Measurements from ENCODE around the gene CTDSP1.

Gene CTDSP1, protein sequence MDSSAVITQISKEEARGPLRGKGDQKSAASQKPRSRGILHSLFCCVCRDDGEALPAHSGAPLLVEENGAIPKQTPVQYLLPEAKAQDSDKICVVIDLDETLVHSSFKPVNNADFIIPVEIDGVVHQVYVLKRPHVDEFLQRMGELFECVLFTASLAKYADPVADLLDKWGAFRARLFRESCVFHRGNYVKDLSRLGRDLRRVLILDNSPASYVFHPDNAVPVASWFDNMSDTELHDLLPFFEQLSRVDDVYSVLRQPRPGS

DNA sequence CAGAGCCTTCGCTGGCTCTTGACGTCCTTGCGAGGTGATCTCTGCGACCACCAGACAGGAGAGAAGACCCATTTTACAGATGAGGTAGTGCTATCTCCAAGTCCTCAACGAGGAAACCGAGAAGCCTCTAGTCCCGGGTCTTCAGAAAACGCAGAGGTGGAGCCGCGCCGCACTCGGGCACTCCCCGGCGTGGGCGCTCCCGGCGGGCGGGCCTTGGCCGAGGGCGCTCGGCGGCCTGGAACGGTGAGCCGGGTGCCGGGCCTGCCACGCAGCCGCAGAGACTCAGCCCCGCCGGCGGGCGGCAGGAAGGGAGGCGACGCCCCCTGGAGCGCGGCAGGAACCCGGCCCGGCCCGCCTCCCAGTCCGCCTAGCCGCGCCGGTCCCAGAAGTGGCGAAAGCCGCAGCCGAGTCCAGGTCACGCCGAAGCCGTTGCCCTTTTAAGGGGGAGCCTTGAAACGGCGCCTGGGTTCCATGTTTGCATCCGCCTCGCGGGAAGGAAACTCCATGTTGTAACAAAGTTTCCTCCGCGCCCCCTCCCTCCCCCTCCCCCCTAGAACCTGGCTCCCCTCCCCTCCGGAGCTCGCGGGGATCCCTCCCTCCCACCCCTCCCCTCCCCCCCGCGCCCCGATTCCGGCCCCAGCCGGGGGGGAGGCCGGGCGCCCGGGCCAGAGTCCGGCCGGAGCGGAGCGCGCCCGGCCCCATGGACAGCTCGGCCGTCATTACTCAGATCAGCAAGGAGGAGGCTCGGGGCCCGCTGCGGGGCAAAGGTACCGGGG, at the start of gene CTDSP1:
CTDSP1 (plus strand) TSS at position 478 of the 776 bp plus-strand sequence; CDS start at position 701, 223 bp downstream.
- peaks cover 30% of the 10 kb centered on the region for H3K27me3 ChIP-seq (ENCODE audit: insufficient read depth, insufficient read length)
- H3K4me3 ChIP-seq (ENCODE audit: insufficient read length, low read depth): peak within 1 kb of the TSS; percentile 85
- TF ChIP-seq YY1 (IDR thresholded peaks at IDR 0.05; ENCODE audit: insufficient read depth, insufficient read length): peak; percentile 60
- no peak for TF ChIP-seq SUZ12 (IDR thresholded peaks at IDR 0.05; ENCODE audit: extremely low read depth, insufficient read depth, insufficient read length)
- no peaks in the 10 kb centered on the region for H3K9me3 ChIP-seq (ENCODE audit: insufficient read depth, low read length)
- peaks cover 12% of the 10 kb centered on the region for H3K4me1 ChIP-seq (ENCODE audit: insufficient read depth, insufficient read length)
- peak within 1 kb of the TSS; percentile 95 for H3K9ac ChIP-seq (ENCODE audit: insufficient read length, low read depth)
- H3K36me3 ChIP-seq (ENCODE audit: insufficient read depth, insufficient read length, low read length): peaks cover 35% of the 10 kb centered on the region
- DNase-seq (ENCODE audit: low read depth, low spot score): peak; percentile 92

DNA sequence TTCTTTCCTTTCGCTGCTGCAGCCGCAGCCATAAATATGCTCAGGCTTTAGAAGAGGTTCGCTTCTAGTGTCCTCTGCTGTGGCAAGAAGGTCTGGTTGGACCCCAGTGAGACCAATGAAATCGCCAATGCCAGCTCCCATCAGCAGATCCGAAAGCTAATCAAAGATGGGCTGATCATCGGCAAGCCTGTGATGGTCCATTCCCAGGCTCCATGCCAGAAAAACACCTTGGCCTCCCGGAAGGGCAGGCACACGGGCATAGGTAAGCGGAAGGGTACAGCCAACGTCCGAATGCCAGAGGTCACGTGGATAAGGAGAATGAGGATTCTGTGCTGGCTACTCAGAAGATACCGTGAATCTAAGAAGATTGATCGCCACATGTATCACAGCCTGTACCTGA, 45.6 kb upstream of the CTDSP1 start:
- H3K36me3 ChIP-seq (ENCODE audit: insufficient read depth, insufficient read length, low read length): no peaks in the 10 kb centered on the region
- no peaks in the 10 kb centered on the region for H3K27me3 ChIP-seq (ENCODE audit: insufficient read depth, insufficient read length)
- peaks cover 13% of the 10 kb centered on the region for H3K4me1 ChIP-seq (ENCODE audit: insufficient read depth, insufficient read length)
- no peak overlapping the region for H3K9ac ChIP-seq (ENCODE audit: insufficient read length, low read depth)
- peaks cover 30% of the 10 kb centered on the region for H3K9me3 ChIP-seq (ENCODE audit: insufficient read depth, low read length)
- DNase-seq (ENCODE audit: low read depth, low spot score): no peak
- TF ChIP-seq YY1 (IDR thresholded peaks at IDR 0.05; ENCODE audit: insufficient read depth, insufficient read length): no peak
- no peak for TF ChIP-seq ZNF274 (IDR thresholded peaks at IDR 0.05; ENCODE audit: low read depth, low read length)
- TF ChIP-seq SUZ12 (IDR thresholded peaks at IDR 0.05; ENCODE audit: extremely low read depth, insufficient read depth, insufficient read length): no peak
- H3K4me3 ChIP-seq (ENCODE audit: insufficient read length, low read depth): no peak overlapping the region

DNA sequence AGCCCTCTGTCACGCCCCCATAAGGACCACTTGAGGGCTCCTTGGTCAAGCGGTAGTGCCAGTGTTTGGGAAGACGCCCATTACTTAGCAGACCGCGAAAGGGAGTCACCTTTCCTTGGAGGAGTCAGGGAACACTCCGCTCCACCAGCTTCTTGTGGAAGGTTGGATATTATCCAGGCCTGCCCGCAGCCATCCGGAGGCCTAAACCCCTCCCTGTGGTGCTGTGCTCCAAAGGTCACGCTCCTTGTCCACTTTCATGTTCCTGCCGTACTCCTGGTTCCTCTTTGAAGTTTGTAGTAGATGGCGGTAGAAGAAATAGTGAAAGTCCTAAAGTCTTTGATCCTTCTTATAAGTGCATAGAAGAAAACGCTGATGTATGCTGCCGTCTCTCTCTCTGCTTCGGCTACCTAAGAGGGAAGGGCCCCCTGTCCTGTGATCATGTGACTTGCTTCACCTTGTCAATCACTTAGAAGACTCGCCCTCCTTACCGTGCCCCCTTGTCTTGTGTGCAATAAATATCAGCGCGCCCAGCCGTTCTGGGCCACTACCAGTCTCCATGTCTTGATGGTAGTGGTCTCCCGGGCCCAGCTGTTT, 44.7 kb upstream of the CTDSP1 start:
- DNase-seq (ENCODE audit: low read depth, low spot score): no peak
- TF ChIP-seq SUZ12 (IDR thresholded peaks at IDR 0.05; ENCODE audit: extremely low read depth, insufficient read depth, insufficient read length) (no peak), YY1 (IDR thresholded peaks at IDR 0.05; ENCODE audit: insufficient read depth, insufficient read length) (no peak), ZNF274 (IDR thresholded peaks at IDR 0.05; ENCODE audit: low read depth, low read length) (no peak)
- H3K4me3 ChIP-seq (ENCODE audit: insufficient read length, low read depth): no peak overlapping the region
- H3K9me3 ChIP-seq (ENCODE audit: insufficient read depth, low read length): peaks cover 27% of the 10 kb centered on the region
- no peak overlapping the region for H3K9ac ChIP-seq (ENCODE audit: insufficient read length, low read depth)
- no peaks in the 10 kb centered on the region for H3K36me3 ChIP-seq (ENCODE audit: insufficient read depth, insufficient read length, low read length)
- H3K4me1 ChIP-seq (ENCODE audit: insufficient read depth, insufficient read length): peaks cover 16% of the 10 kb centered on the region
- H3K27me3 ChIP-seq (ENCODE audit: insufficient read depth, insufficient read length): no peaks in the 10 kb centered on the region

DNA sequence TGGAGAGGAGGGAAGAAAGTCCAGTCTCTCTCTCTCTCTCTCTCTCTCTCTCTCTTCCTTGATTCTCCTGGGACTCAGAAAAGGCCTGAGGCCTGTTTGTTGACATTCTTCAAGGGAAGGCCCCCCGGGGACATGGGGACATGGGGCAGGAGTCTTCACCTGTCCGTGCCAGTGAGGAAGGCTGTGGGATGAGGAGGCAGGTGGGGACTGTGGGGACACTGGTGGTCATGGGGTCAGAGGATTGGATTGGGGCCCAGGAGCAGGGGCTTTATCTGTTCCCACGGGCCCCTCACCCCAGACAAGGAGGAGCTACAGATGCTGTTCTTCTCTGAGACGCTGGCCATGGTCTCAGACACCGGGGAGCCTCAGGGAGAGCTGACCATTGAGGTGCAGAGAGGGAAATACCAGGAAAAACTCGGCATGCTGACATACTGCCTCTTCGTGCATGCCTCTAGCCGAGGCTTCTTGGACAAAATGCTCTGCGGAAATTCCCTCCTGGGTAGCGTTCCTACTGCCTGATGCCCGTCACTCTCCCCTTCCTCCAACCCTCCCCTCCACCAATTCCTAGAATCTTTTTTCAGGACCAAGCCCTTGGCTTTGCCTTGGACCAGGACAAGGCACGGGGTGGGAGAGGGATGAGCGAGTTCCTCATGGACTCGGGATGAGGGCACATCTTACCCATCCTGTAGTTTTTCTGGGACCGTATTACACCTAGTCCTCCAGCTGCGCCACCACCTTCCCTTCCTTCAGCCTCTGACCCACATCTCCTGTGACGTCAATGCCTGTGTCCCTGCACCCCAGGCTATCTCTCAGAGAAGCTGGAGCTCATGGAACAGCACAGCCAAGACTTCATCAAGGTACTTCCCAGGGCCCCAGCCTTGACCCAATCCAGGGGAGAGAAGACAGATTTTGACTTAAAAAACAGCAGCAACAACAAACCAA, 42.2 kb upstream of the CTDSP1 start:
- peak overlapping the region; percentile 42 for H3K9ac ChIP-seq (ENCODE audit: insufficient read length, low read depth)
- H3K9me3 ChIP-seq (ENCODE audit: insufficient read depth, low read length): peaks cover 8% of the 10 kb centered on the region; the same call in 1 of the 2 replicates
- H3K4me1 ChIP-seq (ENCODE audit: insufficient read depth, insufficient read length): peaks cover 20% of the 10 kb centered on the region
- no peak for TF ChIP-seq SUZ12 (IDR thresholded peaks at IDR 0.05; ENCODE audit: extremely low read depth, insufficient read depth, insufficient read length)
- TF ChIP-seq ZNF274 (IDR thresholded peaks at IDR 0.05; ENCODE audit: low read depth, low read length): no peak
- no peak for TF ChIP-seq YY1 (IDR thresholded peaks at IDR 0.05; ENCODE audit: insufficient read depth, insufficient read length)
- no peak for DNase-seq (ENCODE audit: low read depth, low spot score)
- no peaks in the 10 kb centered on the region for H3K27me3 ChIP-seq (ENCODE audit: insufficient read depth, insufficient read length)
- no peak overlapping the region for H3K4me3 ChIP-seq (ENCODE audit: insufficient read length, low read depth)
- no peaks in the 10 kb centered on the region for H3K36me3 ChIP-seq (ENCODE audit: insufficient read depth, insufficient read length, low read length)

DNA sequence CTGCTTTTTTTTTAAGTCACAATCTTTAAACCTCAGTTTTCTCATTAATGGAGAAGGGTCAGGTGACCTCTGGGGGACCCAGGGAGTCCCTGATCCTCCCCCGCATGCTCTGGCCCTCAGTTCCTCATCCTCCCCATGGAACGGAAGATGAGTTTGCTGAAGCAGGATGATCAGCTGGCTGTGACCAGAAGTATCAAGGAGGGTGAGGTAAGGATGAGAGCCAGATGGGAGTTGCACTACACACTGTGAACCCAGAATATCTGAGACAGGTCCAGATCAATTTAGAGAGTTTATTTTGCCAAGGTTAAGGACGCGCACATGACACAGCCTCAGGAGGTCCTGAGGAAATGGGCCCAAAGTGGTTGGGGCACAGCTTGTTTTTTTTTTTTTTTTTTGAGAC, 39.2 kb upstream of the CTDSP1 start:
- Histone ChIP-seq H3K9me3 (ENCODE audit: insufficient read depth, low read length) (no peaks in the 10 kb centered on the region), H3K4me1 (ENCODE audit: insufficient read depth, insufficient read length) (peaks cover 24% of the 10 kb centered on the region), H3K9ac (ENCODE audit: insufficient read length, low read depth) (peak overlapping the region; percentile 42), H3K4me3 (ENCODE audit: insufficient read length, low read depth) (no peak overlapping the region), H3K36me3 (ENCODE audit: insufficient read depth, insufficient read length, low read length) (no peaks in the 10 kb centered on the region), H3K27me3 (ENCODE audit: insufficient read depth, insufficient read length) (no peaks in the 10 kb centered on the region)
- TF ChIP-seq SUZ12 (IDR thresholded peaks at IDR 0.05; ENCODE audit: extremely low read depth, insufficient read depth, insufficient read length) (no peak), ZNF274 (IDR thresholded peaks at IDR 0.05; ENCODE audit: low read depth, low read length) (no peak), YY1 (IDR thresholded peaks at IDR 0.05; ENCODE audit: insufficient read depth, insufficient read length) (no peak)
- no peak for DNase-seq (ENCODE audit: low read depth, low spot score)

DNA sequence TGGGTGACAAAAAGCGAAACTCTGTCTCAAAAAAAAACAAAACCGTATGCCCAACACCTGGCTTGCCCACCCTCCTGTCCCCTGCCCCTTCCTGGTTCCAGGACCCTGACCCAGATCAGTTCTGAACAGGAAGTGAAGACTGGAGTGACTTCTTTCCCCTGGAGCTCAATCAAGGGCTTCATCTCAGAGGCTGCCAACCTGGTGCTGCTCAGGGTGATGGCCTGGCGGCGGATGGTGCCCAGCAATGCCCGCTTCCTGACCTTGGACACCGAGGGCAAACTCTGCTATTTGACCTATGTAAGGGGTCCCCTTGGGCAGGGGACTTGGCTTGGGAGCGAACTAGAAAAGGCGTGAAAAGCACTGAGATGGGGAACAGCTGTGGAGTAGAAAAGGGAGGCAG, 37.1 kb upstream of the CTDSP1 start:
- no peaks in the 10 kb centered on the region for H3K36me3 ChIP-seq (ENCODE audit: insufficient read depth, insufficient read length, low read length)
- H3K9ac ChIP-seq (ENCODE audit: insufficient read length, low read depth): peak overlapping the region; percentile 62
- H3K9me3 ChIP-seq (ENCODE audit: insufficient read depth, low read length): no peaks in the 10 kb centered on the region
- H3K27me3 ChIP-seq (ENCODE audit: insufficient read depth, insufficient read length): no peaks in the 10 kb centered on the region
- H3K4me3 ChIP-seq (ENCODE audit: insufficient read length, low read depth): no peak overlapping the region
- no peak for TF ChIP-seq SUZ12 (IDR thresholded peaks at IDR 0.05; ENCODE audit: extremely low read depth, insufficient read depth, insufficient read length)
- no peak for TF ChIP-seq ZNF274 (IDR thresholded peaks at IDR 0.05; ENCODE audit: low read depth, low read length)
- TF ChIP-seq YY1 (IDR thresholded peaks at IDR 0.05; ENCODE audit: insufficient read depth, insufficient read length): no peak
- no peak for DNase-seq (ENCODE audit: low read depth, low spot score)
- peaks cover 14% of the 10 kb centered on the region for H3K4me1 ChIP-seq (ENCODE audit: insufficient read depth, insufficient read length)

All from NT2/D1 (cell line).